Cardiac muscle cell (in vitro differentiated cells and primary cell): ENCODE measurements around the gene SLC39A11. TPM values are rescaled to one million over a fixed set of nuclear protein-coding genes. Genes with fewer than 3 reads are reported as not detected.

Experiments
- DNase-seq, 2 donors: peaks; one replicate each; pipeline versions ENCODE4 v3.0.0 to v3.0.0-alpha.2; 2010 to 2017; ENCODE audit warnings: low read depth in 1 of 2, low spot score in 1 of 2
- H3K27ac ChIP-seq: fragments of 200-600 bp; sonication (generic); 2 replicates; pipeline ENCODE4 v1.5.1; 2016
- H3K27me3 ChIP-seq: fragments of 200-600 bp; sonication (generic); 2 replicates; pipeline ENCODE4 v1.6.0; 2016; ENCODE audit warnings: control low read depth
- H3K36me3 ChIP-seq: fragments of 200-600 bp; sonication (generic); 2 replicates; pipeline ENCODE4 v1.5.1; 2016; ENCODE audit warnings: control low read depth
- H3K4me1 ChIP-seq: fragments of 200-600 bp; sonication (generic); 2 replicates; pipeline ENCODE4 v1.8.1; 2017; ENCODE audit warnings: low read depth, mild to moderate bottlenecking, mixed run types
- H3K4me3 ChIP-seq: fragments of 200-600 bp; sonication (generic); 2 replicates; pipeline ENCODE4 v1.5.1; 2016; ENCODE audit warnings: mild to moderate bottlenecking
- H3K9me3 ChIP-seq: fragments of 200-600 bp; sonication (generic); 2 replicates; pipeline ENCODE4 v1.5.1; 2017; ENCODE audit warnings: low read depth, mild to moderate bottlenecking, control low read depth
- polyA plus RNA-seq: library from polyadenylated mRNA; unstranded; fragments of >200 nt; fragmentation: Nextera tagmentation; extraction: Ambion mirVana; gene quantifications from 2 replicates; pipeline ENCODE4 v1.2.1, GENCODE V29; 2016
- total RNA-seq: library from RNA; depleted of rRNA; stranded (reverse); fragments of >200 nt; gene quantifications from 2 replicates; pipeline ENCODE4 v1.2.3, GENCODE V29; 2016
- TF ChIP-seq, protein P1 (sequence below): IDR thresholded peaks from 2 replicates; pipeline ENCODE4 v1.5.1; 2012; ENCODE audit warnings: low read depth, mild to moderate bottlenecking, low read length

Gene SLC39A11
- total and polyA plus RNA-seq, 2 experiments from 2014 or later = 5.9 to 11.7 TPM

DNA sequence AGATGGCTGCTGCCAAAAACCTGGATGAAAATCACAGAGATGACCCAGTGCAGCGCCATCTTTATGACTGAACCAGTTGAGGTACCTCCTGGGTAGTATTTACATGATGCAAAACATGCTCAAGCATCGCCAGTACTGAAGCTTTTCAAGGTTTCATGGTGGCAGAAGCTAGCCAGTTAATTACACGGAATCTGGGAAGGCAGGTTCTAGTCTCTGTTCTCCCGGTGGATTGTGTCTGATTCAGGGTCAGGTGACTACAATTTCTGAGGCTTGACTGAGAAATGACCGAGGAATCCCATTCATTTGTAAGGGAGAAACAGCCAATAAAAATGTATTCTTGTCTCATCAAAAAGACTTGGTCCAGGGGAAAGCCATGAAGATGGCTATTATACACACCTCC lies 209.1 kb downstream of the SLC39A11 start:
- Histone ChIP-seq H3K36me3 (no peaks in the 10 kb centered on the region), H3K4me1 (no peaks in the 10 kb centered on the region), H3K27me3 (no peaks in the 10 kb centered on the region), H3K27ac (no peak overlapping the region), H3K4me3 (no peak overlapping the region), H3K9me3 (no peaks in the 10 kb centered on the region)
- TF ChIP-seq, protein P1, sequence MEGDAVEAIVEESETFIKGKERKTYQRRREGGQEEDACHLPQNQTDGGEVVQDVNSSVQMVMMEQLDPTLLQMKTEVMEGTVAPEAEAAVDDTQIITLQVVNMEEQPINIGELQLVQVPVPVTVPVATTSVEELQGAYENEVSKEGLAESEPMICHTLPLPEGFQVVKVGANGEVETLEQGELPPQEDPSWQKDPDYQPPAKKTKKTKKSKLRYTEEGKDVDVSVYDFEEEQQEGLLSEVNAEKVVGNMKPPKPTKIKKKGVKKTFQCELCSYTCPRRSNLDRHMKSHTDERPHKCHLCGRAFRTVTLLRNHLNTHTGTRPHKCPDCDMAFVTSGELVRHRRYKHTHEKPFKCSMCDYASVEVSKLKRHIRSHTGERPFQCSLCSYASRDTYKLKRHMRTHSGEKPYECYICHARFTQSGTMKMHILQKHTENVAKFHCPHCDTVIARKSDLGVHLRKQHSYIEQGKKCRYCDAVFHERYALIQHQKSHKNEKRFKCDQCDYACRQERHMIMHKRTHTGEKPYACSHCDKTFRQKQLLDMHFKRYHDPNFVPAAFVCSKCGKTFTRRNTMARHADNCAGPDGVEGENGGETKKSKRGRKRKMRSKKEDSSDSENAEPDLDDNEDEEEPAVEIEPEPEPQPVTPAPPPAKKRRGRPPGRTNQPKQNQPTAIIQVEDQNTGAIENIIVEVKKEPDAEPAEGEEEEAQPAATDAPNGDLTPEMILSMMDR = no peak
- no peak for DNase-seq

DNA sequence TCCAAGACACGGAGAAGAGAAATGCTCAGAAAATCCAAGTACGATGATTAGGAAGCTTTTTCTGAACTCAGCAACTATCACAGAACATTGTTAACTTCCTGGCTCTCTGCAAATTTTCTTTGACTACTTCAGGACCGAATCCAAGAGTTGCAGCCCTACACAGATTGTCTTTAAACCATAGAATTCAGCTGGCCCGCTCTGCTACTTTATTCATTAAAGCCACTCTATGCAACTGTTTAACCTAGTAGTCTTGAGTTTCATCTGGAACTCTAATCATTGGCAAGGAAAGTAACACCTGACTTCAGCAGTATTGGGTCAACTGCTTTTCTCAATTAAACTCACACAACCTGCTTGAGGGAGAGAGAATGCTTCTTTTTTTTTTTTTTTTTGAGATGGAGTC lies 210.1 kb downstream of the SLC39A11 start:
- DNase-seq = no peak
- Histone ChIP-seq H3K27me3 (no peaks in the 10 kb centered on the region), H3K36me3 (no peaks in the 10 kb centered on the region), H3K4me3 (no peak overlapping the region), H3K9me3 (no peaks in the 10 kb centered on the region), H3K4me1 (no peaks in the 10 kb centered on the region), H3K27ac (no peak overlapping the region)
- TF ChIP-seq, protein P1 = no peak

DNA sequence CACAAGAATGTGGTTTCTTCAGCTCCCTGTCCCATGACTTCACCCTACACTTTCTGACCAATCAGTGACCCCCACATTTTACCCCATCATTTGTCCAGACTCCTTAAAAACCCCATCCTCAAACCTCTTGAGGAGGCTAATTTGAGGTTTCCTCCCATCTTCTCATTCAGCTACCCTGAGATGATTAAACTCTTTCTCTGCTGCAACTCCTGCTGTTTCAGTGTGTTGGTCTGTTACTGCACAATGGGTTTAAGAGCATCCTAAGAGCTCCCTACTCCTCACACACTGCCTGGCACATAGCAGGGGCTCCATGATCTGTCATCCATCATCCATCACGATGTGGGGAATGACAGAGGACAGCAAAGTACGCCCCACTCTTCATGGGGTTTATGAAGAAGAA lies 212.6 kb downstream of the SLC39A11 start:
- Histone ChIP-seq H3K4me3 (no peak overlapping the region), H3K27me3 (no peaks in the 10 kb centered on the region), H3K9me3 (no peaks in the 10 kb centered on the region), H3K27ac (no peak overlapping the region), H3K36me3 (no peaks in the 10 kb centered on the region), H3K4me1 (no peaks in the 10 kb centered on the region)
- TF ChIP-seq, protein P1 = no peak
- no peak for DNase-seq

DNA sequence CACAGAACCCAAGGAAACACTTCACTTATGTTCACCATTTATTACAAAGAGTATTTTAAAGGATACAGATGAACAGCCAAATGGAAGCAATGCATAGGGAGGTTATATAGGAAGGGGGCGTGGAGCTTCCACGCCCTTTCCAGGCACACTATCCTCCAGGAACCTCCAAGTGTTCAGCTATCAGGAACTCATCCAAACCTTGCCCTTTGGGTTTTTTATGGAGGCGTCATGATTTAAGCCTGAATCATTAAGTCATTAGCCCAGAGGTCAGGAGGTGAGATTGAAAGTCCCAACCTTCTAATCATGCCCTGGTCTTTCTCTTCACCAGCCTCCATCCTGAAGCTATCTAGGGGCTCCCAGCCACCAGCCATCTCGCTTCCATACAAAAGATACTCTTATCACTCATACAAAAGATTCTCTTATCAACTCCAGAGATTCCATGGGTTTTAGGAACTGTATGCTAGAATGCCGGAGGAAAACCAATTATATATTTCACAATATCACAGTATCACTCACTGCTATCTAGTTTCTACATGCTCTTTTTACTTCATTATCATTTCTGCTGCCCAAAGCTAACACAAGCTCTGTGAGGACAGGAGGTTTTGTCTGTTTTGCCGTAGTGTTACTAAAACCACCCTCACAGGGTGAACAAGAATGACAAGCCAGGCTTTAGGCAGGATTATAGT lies 213.4 kb downstream of the SLC39A11 start:
- H3K9me3 ChIP-seq = no peaks in the 10 kb centered on the region
- no peaks in the 10 kb centered on the region for H3K4me1 ChIP-seq
- DNase-seq = no peak
- no peaks in the 10 kb centered on the region for H3K36me3 ChIP-seq
- no peak overlapping the region for H3K27ac ChIP-seq
- H3K27me3 ChIP-seq = no peaks in the 10 kb centered on the region
- TF ChIP-seq, protein P1 = no peak
- no peak overlapping the region for H3K4me3 ChIP-seq

DNA sequence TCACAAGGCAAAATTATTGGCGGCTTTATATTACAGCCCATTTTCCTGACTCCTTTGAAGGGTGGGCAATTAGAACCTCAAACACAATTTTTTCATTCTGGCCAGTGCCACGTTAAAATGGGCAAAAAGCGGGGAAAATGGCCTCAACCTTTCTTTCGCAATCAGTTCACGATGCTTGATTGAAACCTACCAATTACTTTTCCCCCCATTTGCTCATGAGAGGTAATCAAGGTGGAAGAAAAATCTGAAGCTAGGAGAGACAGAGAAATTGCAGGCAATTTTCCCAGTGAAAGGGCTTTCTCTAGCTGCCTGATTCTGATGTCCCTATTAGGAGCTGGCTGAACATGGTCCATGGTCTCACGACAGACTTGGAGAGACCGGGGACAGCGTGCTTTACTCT lies 215.1 kb downstream of the SLC39A11 start:
- Histone ChIP-seq H3K27ac (no peak overlapping the region), H3K36me3 (no peaks in the 10 kb centered on the region), H3K27me3 (no peaks in the 10 kb centered on the region), H3K4me3 (no peak overlapping the region), H3K9me3 (no peaks in the 10 kb centered on the region), H3K4me1 (no peaks in the 10 kb centered on the region)
- TF ChIP-seq, protein P1 = no peak
- no peak for DNase-seq
